ENCODE data around the gene PPP6R2.
A peak's percentile ranks its signal among the peaks of the same experiment; 100 is the strongest.

Gene PPP6R2

DNA sequence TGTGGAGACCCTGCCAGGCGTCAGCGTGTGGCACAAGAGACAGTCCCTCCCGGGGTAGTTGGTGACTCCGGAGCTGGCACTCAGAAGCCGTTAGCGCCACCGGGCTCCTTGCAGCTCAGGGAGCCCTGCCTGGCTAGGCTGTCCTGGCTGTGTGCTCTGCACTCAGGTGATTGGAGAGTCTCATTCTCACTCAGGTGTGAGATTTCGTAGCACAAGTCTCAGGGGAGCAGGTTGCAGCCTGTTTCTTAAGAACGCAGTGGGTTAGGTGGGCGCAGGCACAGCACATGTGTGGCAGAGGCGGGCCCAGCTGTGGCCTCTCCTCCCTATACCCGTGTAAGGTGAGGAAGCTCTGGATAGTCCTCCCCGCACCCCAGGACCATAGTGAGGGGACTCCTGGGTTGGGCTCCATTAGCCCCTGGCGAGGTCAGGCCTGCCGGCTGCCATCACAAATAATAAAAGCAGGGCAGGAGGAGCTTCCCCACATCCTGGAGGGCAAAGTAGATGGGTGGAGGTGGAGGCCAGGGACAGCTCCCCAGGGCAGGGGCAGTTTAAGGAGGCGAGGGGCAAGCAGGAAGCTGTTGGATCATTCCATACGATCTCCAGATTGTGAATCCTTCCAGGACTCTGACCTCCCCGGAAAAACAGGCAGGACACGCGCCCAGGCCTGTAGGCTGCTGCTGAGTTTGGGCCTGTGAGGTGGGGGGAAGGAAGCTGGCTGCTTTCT lies 92.3 kb downstream of the PPP6R2 start:
- no peak for DNase-seq (ENCODE audit: low read depth)

DNA sequence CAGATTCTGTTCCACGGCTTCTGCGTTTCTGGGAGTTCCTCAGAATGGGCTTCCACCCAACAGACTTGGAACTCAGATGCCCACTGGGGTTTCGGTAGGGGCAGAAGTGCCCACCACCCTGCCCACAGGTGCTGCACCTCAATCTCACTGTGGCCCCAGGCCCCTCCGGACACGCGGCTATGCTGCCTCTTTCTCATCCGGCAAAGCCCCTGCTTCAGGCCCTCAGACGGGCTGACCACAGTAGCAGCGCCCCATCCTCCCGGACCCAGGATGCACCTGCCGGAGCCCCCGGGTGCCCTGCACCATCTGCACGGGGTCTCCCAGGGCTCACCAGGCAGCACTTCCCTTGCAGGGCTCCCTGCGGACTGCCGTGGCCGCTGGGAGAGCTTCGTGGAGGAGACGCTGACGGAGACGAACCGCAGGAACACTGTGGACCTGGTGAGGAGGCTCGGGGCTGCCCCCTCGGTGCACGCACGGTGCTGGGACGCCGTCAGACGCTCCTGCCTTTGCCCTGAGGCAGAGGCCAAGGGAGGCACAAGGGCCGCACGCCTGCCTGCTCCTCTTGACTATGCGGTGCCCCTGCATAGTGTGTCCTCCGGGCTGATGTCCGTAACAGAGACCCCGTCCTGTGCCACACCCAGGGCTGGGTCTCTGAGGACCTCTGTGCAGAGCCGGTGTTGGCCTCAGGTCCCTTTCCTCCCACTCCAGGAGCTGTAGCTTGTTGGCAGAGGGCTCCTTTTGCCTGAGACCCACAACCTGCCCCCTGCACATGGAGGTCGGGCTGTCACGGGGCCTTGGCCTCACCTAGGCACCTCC lies 93.1 kb downstream of the PPP6R2 start:
- no peak for DNase-seq (ENCODE audit: low read depth)

DNA sequence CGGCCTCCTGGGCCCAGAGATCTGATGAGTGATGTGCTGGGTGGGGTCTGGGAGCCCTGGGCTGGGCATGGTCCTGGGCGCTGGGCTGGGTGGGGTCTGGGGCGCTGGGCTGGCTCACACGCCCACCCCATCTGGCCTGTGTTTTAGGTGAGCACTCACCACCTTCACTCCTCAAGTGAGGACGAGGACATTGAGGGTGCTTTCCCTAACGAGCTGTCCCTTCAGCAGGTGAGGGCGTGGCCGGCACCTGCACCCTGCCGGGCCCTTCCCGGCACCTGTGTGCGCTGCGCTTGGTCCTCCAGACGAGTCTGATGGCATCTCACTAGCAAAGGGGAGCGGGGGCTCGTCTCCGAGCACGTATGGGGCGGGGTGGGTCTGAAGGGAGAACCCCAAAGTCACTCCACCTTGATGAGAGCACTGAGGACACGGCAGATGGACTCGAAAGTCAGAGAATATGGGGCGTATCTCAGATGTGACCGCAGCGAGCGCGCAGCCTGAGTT lies 93.8 kb downstream of the PPP6R2 start:
- no peak for DNase-seq (ENCODE audit: low read depth)

DNA sequence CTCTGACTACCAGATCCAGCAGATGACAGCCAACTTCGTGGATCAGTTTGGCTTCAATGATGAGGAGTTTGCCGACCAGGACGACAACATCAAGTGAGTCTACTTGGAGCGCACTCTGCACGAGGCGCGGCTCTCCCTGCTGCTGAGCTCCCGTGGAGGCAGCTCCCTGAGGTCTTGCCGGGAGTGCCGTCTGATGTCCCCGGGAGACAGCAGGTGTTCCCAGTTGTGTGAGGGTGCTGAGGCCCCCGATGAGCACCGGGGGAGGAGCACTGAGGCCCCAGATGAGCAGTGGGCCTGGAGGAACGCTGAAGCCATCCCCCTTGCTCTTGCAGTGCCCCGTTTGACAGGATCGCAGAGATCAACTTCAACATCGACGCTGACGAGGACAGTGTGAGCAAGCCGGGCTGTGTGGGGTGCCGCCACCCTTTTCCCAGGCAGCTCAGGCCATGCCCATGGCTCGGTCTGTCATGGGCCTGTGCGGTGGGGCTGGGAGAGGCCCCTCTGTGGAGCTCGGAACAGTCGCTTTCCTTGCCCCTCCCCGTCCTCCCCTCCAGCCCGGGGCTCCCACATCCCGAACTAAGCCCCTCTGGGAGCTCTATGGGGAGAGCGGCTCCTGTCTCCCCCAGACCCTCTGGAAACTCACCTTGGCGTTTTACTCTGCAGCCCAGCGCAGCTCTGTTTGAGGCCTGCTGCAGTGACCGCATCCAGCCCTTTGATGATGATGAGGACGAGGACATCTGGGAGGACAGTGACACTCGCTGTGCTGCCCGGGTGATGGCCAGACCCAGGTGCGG lies 94.6 kb downstream of the PPP6R2 start:
- DNase-seq (ENCODE audit: low read depth) = no peak

DNA sequence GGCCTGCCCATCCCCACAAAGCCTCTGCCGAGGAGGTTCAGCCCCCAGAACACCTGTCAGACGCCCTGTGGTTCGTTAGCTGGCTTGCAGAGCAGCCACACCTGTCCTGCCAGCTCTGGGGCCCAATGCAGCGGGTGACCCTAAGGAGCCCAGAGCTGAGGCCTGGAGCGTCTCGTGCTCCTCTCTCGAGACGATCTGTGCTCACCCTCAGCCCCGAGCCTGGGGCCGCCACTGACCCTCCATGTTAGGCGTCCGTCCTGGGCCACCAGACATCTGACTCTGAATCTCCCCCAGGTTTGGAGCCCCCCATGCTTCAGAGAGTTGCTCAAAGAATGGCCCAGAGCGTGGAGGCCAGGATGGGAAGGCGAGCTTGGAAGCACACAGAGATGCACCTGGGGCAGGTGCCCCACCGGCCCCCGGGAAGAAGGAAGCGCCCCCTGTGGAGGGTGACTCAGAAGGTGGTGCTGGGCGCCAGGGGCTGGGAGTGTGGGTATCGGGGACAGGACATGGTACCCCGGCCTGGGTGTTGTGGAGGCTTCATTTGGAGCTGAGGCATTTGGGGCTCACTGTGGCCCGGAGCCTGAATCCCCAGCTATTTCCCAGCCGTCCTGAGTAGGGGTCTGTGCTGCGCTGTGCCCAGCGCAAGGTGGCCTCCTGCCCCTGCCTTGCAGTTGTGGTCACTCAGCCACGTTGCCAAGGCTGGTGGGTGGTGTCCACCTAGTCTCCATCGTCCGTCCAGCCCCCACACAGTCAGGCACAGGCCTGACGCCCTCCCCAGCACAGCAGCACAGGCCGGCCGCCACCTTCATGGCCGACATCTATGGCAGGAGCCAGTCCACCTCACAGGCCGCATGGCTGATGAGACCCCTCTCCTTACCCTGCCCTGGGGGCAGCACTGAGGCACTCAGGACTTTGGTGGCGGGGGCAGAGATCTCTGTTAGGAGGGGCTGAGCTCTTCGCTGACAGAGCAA lies 95.5 kb downstream of the PPP6R2 start:
- no peak for DNase-seq (ENCODE audit: low read depth)

DNA sequence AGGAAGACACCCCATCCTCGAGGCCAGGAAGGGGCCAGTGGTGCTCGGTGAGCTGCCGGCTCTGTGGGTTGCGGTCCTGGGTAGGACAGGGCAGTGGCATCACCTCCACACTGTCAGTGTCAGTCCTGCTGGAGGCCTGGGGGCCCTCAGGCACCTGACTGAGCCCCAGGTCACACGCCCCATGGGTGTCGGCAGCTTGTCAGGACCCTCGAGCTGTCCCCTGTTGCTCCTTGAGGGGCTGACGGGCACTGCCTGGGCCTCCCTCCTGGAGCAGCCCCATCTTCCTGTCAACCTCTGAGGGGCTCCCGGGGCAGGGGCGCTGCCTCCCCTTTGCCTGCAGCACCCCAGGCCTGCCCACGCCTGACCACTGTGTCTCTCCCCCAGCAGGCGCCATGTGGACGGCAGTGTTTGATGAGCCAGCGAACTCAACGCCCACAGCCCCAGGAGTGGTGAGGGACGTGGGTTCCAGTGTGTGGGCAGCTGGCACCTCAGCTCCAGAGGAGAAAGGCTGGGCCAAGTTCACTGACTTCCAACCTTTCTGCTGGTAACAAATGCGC lies 96.3 kb downstream of the PPP6R2 start:
- no peak for DNase-seq (ENCODE audit: low read depth)

DNA sequence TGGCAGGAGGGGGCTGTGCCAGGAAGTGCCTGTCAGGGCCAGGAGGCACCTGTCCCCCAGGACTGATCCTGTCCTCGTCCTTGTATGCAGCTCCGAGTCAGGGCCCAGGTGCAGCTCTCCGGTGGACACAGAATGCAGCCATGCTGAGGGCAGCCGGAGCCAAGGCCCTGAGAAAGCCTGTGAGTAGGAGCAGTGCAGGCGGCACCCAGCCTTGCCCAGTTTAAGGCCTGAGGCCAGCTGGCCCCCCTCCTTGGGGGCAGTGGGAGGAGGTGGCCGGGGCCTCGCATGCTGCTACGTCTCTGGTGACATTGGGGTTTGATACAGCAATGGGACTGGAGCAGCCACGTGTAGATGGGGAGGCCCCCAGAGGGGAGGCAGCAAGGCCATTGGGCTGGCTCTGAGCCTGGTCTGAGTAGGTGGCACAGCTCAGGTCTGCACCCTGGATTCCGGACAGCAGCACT lies 96.8 kb downstream of the PPP6R2 start:
- no peak for DNase-seq (ENCODE audit: low read depth)

DNA sequence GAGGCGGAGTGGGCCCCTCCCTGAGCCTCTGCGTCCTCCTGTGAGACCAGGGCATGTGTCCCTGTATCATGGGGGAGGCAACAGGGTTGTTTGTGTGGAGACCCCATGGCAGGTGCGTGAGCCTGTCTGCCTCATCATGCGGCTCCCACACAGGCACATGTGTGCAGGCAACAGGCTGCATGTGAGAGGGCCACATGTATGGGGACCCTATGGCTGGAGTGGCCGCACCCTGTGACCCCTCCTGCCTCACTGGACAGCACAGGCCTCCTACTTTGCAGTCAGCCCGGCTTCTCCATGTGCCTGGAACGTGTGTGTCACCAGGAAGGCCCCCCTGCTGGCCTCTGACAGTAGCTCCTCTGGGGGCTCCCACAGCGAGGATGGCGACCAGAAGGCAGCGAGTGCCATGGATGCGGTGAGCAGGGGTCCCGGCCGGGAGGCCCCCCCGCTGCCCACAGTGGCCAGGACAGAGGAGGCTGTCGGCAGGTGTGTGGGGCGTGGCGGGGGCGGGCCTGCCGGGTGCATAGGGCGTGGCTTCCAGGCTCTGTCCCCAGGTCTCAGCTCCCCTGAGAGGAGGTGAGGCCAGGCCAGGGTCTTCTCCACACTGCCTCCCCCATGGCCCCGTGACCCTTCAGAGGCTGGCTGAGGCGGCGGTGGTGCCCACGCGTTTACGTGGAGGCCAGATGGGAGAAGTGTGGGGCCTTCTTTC lies 97.6 kb downstream of the PPP6R2 start:
- DNase-seq (ENCODE audit: low read depth) = no peak

DNA sequence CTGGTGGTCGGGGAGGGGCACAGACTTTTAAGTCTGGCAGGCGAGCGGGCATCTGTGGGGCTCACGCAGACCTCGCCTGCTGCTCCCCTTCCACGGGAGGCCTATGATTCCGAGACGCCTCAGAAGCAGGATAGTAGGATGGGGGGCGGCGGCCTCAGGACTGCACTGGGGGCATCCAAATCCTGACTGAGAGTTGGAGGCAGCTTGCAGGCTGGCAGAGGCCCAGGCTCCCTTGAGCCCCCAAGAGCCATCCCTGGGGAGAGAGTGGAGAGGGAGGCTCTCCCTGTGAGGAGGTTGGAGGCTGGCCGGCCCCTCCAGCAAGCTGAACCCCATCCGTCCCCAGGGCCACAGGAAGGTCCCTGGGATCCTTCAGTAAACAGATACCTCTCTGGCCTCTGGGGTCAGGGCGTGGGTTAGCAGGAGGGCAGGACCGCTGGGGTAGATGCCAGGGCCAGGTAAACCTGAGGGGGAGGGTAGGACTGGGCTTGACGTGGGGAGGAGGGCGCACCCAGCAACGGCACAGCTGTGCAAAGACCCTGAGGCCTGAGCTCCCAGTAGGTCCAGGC lies 98.4 kb downstream of the PPP6R2 start:
- no peak for DNase-seq (ENCODE audit: low read depth)

DNA sequence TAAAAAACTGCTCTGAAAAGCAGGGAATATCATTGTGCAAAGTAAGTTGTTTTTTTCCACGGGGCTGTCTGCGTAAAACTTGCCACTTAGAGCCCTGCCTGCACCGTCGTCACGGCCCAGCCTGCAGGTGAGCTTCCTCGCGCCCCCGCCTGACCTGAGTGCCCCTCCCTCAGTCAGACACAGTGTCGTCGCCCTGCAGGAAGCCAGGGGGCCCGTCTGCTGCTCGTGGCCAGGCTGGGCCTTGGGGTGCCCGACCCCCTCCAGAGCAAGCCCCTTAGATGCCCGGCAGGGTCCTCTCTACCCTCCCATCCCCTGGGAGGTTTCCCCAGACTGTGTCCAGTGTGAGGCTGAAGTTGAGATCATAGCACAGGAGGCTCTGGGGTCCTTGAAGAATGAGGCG lies 100.1 kb downstream of the PPP6R2 start:
- DNase-seq (ENCODE audit: low read depth) = no peak

DNA sequence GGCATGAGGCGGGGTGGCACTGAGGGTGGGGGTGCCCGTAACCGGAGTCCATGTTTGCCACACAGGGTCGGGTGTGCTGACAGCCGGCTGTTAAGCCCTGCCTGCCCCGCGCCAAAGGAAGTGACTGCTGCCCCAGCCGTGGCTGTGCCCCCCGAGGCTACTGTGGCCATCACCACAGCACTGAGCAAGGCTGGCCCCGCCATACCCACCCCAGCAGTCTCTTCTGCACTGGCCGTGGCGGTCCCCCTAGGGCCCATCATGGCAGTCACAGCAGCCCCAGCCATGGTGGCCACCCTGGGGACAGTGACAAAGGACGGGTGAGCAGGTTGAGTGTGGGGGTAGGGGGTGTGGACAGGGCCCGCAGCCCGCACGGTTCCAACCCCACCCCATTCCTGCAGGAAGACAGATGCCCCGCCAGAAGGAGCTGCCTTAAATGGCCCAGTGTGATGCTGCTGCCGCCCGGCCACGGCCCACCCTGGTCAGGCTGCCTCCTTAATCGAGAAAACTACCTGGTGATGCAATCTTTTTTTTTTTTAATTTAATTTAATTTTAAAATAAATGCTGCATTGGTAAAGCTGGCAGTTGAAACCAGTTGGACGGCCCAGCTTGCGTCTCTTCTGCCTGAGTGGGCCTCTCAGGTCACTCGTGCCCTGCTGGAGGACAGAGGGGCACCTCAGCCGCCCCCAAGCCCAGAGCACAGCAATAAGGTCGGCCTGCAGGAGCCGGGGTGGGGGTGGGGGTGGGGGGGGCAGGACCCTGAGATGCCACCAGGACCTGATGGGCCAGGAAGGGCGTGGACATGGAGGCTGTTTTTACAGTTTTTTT lies 100.9 kb downstream of the PPP6R2 start:
- DNase-seq (ENCODE audit: low read depth) = no peak

DNA sequence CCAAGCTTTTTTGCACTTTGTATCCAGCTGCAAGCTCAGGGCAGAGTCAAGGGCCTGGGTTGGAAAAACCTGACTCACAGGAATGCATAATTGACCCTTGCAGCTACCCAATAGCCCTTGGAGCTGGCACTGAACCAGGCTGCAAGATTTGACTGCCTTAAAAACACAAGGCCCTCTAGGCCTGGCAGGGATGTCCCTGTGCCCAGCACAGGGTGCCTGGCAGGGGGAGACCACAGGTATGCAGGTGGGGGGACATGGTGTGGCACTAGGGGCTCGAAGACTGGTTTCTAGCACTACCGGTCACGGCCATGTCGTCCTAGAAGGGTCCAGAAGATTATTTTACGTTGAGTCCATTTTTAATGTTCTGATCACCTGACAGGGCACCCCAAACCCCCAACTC lies 101.5 kb downstream of the PPP6R2 start:
- peak; percentile 71 for DNase-seq (ENCODE audit: low read depth)

DNA sequence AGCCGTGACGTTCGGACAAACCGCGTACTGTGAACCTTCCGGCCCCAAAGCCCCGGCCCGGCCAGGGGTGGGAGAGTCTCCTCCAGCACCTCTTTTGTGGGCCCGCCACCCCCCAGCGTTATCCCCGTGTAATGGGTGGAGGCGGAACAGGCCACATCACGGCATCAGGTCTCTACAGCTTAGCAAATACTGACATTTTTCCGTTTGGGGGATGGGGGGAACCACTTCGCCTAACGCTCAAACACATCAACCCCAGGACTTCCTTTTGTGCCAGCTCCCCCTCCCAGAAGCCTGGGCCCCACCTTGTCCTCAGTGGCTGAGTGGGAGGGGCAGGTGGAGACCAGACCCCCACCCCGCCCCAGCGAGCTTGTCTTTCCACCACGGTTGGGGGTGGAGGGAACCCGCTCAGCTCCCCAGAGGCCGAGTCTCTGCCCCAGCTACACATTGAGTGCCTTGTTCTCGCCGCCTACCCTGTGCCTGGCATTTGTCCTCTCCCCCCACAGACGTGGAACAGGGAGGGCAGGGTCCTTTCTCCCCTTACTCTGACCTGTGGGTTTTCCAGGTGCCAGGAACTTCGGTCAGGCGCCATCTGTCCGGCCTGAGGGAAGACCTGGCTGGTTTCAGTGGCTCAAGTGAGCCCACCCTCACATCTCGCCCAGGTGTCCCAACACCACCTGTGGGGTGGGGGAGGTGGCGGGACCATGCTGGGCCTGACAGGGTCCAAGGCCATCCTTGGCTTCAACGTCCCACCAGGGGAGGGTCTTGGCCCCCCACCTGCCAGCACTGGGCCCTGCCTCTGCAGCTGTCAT lies 102.1 kb downstream of the PPP6R2 start:
- DNase-seq (ENCODE audit: low read depth) = no peak

DNA sequence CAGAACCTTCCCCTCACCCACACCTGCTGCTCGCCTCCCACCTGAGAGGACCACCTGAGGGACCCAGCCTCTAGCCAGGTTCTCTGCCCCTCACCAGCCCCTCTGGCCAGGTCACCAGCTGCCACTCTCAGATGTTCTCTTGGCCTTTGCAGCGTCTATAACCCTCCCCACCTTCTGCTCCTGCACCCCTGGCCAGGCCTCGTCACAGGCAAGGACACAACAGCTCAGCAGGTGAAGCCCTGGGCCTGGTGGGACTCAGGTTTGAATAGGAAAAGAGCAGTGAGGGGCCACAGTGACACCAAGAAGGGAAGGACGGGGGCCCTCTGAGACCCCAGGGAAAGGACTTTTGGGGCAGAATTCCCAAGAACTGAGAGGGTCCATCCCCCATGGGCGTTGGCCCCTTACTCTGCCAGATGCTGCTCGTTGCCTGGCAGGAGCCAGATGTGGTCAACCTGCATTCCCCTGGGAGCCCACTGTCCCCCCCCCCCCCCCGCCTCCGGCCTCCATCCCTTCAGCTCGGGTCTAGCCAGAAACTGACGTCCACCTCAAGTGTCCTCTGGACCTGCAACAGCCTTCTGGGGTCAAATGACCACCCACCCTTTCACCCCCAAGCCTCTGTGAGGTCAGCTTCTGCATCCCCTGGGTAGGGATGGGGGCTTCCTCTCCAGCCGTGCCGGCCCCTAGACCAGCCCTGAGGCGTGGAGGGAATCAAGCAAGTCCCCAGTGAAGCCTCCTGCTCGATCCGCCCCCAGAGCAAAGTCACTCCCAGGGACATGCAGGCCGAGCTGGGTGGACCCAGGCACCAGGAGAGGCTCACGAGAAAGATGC lies 103.0 kb downstream of the PPP6R2 start:
- DNase-seq (ENCODE audit: low read depth) = no peak

DNA sequence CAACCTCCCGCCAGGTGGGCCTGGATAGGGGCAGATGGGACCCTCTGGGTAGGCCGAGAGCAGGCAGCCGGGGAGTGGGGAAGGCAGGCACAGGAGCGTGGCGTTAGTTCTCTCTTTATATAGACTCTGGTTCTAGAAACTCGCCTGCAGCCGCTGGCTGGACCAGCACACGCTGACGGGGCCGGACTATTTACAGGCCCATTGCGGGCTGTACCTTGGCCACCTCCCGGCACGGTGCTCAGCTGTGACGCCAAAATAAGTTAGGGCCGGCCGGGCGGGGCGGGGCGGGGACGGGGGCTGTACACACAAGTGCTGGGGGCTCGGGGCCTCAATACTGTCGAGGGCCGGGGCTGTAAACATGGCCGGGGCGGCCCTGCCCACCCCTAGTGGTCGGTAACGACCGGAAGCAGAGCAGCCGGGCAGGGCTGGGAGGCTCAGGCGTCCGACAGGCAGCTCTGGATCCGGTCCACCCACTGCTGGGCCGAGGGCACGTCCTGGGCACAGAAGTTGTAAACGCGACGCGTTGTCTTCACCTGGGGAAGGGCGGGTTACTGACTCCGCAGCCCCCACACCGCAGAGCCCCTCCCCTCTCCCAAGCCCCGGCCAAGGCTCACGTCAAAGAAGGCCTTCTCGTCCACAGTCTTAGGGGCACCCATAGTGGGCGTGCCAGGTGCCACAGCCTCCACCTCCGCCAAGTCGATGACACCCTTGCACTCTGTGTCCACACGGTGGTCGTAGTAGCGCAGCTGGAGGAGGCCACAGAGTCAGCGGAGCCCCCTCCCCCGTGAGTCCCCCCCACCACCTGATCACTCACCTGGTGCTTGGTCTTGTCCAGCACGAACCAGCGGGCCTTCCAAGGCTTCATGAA lies 103.8 kb downstream of the PPP6R2 start:
- no peak for DNase-seq (ENCODE audit: low read depth)
